Endothelial cell of hepatic sinusoid (primary cell): ENCODE measurements around the gene SART1.
"Not testable (repeated sequence)": the region's sequence is repeated elsewhere in the genome, so short reads cannot be mapped to it uniquely, and the experiment has no call there.

Source experiments
- in situ Hi-C: cut with HindIII; loops from 2 replicates; pipeline ENCODE4 v1.10.0; 2017; ENCODE audit warnings: low sequenced_read_pairs

The SART1 gene

DNA sequence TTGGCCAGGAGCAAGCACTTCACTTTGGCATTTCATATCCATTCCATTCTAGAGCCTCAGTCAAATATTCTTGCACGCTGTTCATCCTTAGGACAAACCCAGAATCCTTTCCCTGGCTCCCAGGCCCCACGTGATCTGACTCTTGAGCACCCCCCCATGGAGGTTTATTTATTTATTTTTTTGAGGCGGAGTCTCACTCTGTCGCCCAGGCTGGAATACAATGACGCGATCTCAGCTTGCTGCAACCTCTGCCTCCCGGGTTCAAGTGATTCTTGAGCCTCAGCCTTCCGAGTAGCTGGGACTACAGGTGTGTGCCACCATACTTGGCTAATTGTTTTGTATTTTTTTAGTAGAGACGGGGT is 29.0 kb upstream of the SART1 start:
- in situ Hi-C loops: no loop called here

DNA sequence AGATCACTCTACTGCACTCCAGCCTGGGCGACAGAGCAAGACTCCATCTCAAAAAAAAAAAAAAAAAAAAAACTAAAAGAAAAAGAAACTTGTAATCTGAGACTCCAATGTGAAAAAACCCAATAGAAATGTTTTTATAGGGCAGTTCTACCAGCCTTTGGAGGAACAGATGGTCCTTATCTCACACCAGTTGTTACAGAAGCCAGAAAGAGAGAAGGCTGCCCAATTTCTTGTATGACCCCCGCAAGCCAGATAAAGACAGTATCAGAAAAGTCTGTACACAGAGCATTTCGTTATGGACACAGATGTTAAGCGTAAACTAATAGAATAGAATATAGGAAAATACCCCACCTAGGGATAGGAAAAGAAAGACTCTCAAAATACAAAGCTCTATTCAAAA is 27.5 kb upstream of the SART1 start:
- in situ Hi-C loops: no loop called here

DNA sequence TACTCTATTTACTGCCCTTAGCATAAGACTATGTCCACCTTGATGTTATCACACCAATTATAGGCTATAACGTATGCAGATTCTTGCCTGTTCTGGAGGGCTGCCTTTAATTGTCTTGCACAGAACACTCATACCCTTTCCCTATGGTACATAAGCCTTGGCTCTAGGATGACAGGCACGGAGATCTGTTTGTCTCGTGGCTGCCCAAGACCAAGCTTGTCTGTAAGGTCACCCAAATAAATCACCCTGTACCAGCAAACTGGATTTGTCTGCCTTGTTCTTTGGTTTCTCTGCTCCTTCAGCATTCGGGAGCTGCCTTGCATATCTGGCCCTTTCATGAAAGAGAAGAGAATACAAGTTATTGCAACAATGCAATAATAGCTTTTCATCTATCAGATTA is 23.8 kb upstream of the SART1 start:
- in situ Hi-C loops: loop anchor here (5.0 kb wide), 1 partner anchor 40 kb away; no protein-coding TSS in a partner anchor

- in situ Hi-C loops: no loop called here
Observed at GRCh38 chr11:65941720-65942310, 19.7 kb upstream of the SART1 start.

DNA sequence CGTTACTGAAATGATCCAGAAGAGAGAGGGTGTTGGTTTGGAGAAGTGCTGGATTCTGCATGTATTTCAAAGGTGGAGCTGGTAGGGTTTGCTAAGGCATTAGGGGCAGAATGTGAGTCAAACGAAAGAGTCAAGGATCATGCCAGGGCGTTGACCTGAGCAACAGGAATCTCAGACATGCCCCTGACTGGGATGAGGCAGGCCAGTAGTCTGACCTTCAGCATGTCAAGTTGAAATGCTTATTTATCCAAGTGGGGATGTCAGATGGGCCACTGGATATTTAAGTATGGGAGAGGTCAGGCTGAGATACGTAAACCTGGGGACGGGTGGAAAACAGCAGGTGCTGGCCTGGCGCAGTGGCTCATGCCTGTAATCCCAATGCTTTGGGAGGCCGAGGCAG is 19.0 kb upstream of the SART1 start:
- in situ Hi-C loops: no loop called here

- in situ Hi-C loops: no loop called here
Observed at GRCh38 chr11:65944191-65944590, 17.3 kb upstream of the SART1 start.

GRCh38 chr11:65944767-65945166 is 16.8 kb upstream of the SART1 start:
- in situ Hi-C loops: no loop called here

DNA sequence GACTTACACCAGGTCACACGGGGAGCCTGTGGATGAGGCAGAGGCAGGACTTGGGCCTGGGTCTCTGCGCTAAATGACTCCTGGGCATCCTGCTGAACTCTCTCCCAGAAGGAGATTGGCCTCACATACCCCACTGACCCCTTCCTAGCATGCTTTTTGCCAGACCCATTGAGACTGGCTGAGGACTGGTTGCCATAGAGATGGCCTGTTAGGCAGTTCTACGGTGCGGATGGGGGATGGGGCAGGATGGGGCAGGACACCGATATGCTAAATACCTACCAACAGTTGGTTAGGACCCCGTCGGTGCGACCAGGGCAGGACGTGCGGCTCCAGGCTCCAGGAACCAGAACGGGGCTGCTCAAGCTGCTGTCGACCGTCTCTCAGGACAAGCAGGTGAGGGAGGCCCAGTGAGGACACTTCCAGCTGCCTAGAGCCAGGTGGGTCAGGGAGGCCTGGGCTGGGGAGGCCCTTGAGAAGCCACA is 16.1 kb upstream of the SART1 start, which contains the start of gene TSGA10IP:
TSGA10IP (plus strand) TSS at position 51 of the 482 bp plus-strand sequence; CDS start at position 247, 196 bp downstream.
- in situ Hi-C loops: no loop called here

- in situ Hi-C loops: no loop called here
Observed at GRCh38 chr11:65945941-65946558, 15.5 kb upstream of the SART1 start.

GRCh38 chr11:65946655-65947054 is 14.9 kb upstream of the SART1 start:
- in situ Hi-C loops: no loop called here

DNA sequence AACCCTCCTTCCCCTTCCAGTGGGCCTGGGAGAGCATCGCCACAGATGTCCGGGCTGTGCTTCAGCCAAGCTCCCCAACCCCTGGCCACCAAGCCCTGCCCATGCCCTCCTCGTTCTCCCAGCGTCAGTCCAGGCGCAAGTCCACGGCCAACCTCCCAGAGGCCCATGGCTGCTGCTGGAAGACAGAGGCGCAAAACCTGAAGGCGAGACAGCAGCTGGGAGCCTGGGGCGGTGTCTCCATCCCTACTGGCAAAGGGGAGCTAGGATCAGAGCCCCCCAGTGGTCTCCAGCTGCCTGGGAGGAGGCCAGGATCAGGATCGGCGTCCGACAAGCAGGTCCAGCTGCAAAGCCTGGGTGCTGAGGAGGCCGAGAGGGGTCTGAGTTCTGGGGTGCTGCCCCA is 14.4 kb upstream of the SART1 start:
- in situ Hi-C loops: no loop called here

GRCh38 chr11:65947603-65948125 is 13.9 kb upstream of the SART1 start:
- in situ Hi-C loops: no loop called here

GRCh38 chr11:65950711-65951110 is 10.8 kb upstream of the SART1 start:
- in situ Hi-C loops: not testable (repeated sequence)

DNA sequence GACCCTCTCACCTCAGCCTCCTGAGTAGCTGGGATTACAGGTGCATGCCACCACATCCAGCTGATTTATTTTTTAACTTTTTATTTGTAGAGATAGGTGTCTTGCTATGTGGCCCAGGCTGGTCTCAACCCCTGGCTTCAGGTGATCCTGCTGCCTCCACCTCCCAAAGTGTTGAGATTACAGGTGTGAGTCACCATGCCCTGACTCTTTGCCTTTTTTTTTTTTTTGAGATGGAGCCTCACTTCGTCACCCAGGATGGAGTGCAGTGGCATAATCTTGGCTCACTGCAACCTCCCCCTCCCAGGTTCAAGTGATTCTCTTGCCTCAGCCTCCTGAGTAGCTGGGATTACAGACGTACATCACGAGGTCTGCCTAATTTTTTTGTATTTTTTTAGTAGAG is 9.9 kb upstream of the SART1 start:
- in situ Hi-C loops: not testable (repeated sequence)

DNA sequence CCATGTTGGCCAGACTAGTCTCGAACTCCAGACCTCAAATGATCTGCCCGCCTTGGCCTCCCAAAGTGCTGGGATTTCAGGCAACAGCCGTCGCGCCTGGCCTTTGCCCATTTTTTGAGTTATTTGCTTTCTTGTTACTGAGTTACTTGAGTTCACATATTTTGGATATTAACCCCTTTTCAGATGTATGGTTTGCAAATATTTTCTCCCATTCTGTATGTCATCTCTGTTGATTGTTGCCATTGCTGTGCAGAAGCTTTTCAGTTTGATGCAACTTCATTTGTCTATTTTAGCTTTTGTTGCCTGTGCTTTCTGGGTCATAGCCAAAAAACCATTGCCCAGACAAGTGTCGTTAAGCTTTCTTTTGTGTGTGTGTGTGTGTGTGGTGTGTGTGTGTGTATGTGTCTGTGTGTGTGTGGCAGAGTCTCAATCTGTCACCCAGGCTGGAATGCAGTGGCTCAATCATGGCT is 9.4 kb upstream of the SART1 start:
- in situ Hi-C loops: no loop called here

- in situ Hi-C loops: no loop called here
Observed at GRCh38 chr11:65953471-65953870, 8.1 kb upstream of the SART1 start.

- in situ Hi-C loops: no loop called here
Observed at GRCh38 chr11:65954771-65955170, 6.8 kb upstream of the SART1 start.

DNA sequence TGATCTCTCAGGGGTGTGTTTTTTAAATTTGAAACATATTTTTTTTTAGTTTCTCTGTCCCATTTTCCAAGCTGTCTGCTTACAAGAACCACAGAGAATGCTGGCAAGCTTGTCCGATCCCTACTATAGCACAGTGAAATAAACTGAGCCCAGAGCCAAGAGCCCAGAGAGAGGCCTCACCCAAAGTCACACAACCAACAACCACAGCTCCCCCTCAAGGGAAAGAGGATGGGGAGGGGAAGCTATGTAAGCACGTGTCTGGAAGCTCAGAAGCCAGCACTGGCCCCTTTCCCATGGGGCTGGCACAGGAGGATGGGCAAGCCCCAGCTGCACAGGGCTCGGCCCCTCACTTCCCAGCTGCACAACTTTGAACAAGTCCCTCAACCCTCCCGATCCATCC is 3.2 kb upstream of the SART1 start:
- in situ Hi-C loops: no loop called here

DNA sequence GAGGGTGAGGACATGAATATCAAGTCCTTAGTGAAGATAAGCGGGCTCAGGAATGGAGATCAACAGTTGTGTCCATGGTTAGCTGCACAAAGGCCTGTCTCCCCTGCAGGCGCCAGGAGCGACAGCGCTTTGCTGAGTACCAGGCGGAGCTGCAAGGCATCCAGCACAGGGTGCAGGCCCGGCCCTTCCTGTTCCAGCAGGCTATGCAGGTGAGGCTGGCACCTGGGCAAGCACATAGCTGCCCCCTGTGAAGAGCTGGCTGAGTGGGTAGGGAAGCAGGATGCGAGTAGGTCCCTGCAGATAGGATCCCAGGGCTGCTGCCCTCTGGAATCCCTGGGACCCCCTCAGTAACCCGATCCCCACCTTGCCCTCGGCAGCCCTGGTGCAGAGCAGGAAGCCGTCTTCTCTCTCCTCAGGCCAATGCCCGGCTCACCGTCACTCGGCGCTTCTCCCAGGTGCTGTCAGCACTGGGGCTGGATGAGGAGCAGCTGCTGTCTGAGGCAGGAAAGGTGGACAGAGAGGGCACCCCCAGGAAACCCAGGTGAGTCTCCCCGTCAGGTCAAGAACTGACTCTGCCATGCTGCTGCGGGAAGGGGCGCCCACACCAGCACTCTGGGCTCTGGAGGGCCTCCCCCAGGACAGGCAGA is 2.6 kb upstream of the SART1 start:
- in situ Hi-C loops: no loop called here

- in situ Hi-C loops: no loop called here
Observed at GRCh38 chr11:65960824-65961266, 689 bp upstream of the SART1 start.

GRCh38 chr11:65962141-65962564 is 619 bp downstream of the SART1 start:
- in situ Hi-C loops: no loop called here

- in situ Hi-C loops: no loop called here
Observed at GRCh38 chr11:65964906-65965305, 3.4 kb downstream of the SART1 start.
